ENCODE measurements around the gene YLPM1. TPM values are rescaled to one million over a fixed set of nuclear protein-coding genes. Genes with fewer than 3 reads are reported as not detected.

The YLPM1 gene
- total and polyA plus RNA-seq, 2 experiments from 2014 or later: 39.6 to 50.2 TPM

DNA sequence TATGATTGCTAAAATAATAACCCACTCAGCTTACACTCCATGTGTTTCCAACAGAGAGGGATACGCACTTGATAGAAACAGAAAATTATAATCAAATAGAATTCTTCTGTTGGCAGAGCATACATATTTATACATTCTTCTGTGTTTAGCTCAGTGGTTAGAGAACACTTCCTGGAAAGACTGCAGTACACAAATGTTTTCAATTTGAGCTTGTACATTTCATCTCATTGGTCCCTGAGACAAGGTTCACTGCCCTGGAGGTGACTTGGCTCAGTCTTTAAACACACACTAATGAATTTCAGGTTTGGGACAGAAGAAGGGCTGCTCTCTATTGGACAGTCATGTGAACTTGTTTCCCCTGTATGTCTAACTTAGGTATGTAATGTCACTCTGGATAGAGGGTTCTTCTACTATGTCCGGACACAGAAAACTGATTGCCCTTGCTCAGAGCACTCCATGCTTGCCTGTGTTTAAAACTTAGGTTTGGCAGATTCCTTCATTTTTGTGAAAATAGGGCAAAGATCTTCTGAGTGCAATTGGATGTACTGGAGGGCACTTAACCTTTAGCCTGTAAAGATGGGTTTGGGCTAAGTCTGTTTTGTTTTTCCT lies 89.9 kb downstream of the YLPM1 start:
- TF ChIP-seq, protein P1, sequence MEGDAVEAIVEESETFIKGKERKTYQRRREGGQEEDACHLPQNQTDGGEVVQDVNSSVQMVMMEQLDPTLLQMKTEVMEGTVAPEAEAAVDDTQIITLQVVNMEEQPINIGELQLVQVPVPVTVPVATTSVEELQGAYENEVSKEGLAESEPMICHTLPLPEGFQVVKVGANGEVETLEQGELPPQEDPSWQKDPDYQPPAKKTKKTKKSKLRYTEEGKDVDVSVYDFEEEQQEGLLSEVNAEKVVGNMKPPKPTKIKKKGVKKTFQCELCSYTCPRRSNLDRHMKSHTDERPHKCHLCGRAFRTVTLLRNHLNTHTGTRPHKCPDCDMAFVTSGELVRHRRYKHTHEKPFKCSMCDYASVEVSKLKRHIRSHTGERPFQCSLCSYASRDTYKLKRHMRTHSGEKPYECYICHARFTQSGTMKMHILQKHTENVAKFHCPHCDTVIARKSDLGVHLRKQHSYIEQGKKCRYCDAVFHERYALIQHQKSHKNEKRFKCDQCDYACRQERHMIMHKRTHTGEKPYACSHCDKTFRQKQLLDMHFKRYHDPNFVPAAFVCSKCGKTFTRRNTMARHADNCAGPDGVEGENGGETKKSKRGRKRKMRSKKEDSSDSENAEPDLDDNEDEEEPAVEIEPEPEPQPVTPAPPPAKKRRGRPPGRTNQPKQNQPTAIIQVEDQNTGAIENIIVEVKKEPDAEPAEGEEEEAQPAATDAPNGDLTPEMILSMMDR (IDR thresholded peaks at IDR 0.05; ENCODE audit: low read depth, low read length): no peak
- peak in 1 of 2 donors; percentile 54 for DNase-seq (ENCODE audit: low read depth in 1 of 2, low spot score in 1 of 2)
- no peaks in the 10 kb centered on the region for H3K36me3 ChIP-seq
- H3K27me3 ChIP-seq: no peaks in the 10 kb centered on the region
- no peak overlapping the region for H3K4me3 ChIP-seq
- H3K27ac ChIP-seq: no peak overlapping the region
- H3K9me3 ChIP-seq (ENCODE audit: low read depth): no peaks in the 10 kb centered on the region
- peaks cover 4% of the 10 kb centered on the region for H3K4me1 ChIP-seq (ENCODE audit: low read depth)

DNA sequence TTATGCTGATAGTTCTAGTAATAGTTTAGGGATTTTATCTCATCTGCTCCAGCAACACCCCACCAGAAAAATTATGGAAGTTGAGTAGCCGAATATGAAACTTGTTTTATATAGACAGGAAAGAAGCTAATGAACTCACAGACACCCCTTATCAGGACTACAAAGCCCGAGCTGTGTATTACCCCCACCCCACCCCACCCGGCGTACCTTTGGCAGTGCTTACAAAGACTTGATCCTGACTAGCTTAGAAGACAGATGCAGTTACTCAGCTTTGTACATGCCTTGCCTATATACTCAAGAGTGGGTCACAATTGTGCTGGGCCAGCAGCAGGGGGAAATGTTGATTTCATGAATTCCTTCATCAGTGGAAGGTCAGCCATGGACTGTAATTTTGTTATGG lies 90.5 kb downstream of the YLPM1 start:
- no peaks in the 10 kb centered on the region for H3K36me3 ChIP-seq
- H3K27ac ChIP-seq: no peak overlapping the region
- H3K4me1 ChIP-seq (ENCODE audit: low read depth): peaks cover 4% of the 10 kb centered on the region
- TF ChIP-seq, protein P1 (IDR thresholded peaks at IDR 0.05; ENCODE audit: low read depth, low read length): no peak
- DNase-seq (ENCODE audit: low read depth in 1 of 2, low spot score in 1 of 2): no peak
- H3K9me3 ChIP-seq (ENCODE audit: low read depth): no peaks in the 10 kb centered on the region
- no peaks in the 10 kb centered on the region for H3K27me3 ChIP-seq
- H3K4me3 ChIP-seq: no peak overlapping the region

DNA sequence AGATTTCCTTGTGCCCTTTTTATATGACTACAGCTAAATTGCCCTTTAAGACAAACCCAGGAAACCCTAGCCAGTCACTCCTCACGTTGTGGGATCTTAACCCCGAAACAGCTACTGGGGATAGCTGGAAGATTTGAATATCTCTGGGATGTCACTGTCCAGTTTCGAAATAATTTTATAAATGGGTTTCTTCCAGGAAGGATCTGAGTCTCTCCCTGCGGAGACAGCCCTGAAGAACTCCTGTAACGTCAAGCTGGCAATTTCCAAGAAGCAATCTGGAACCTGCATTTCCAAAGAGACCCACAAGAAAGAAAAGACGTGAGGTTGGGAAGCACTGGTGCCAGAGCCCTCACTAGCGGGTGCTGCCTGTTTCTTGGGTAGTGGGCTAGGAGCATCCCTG lies 91.9 kb downstream of the YLPM1 start:
- H3K27me3 ChIP-seq: no peaks in the 10 kb centered on the region
- no peaks in the 10 kb centered on the region for H3K36me3 ChIP-seq
- H3K4me3 ChIP-seq: no peak overlapping the region
- DNase-seq (ENCODE audit: low read depth in 1 of 2, low spot score in 1 of 2): no peak
- H3K4me1 ChIP-seq (ENCODE audit: low read depth): peaks cover 4% of the 10 kb centered on the region
- TF ChIP-seq, protein P1 (IDR thresholded peaks at IDR 0.05; ENCODE audit: low read depth, low read length): no peak
- H3K9me3 ChIP-seq (ENCODE audit: low read depth): no peaks in the 10 kb centered on the region
- no peak overlapping the region for H3K27ac ChIP-seq

DNA sequence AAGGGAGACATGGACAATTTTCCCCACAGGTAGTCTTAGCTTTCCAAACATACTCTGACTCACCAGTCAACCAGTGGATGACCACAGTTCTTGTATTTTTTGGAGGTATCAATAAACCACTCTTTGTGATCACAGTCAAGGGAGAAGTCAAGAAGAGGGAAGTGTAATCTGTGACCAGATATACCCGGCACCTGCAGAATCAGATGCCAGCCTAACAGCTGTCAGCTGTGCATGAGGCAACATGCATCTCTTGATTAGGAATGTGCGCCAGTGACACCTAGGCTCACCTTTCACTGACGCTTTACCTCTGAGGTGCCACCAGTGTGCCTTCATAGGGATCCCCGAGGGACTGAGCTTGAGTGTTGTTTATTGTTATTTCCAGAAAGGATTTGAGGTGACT lies 92.8 kb downstream of the YLPM1 start:
- H3K9me3 ChIP-seq (ENCODE audit: low read depth): no peaks in the 10 kb centered on the region
- peaks cover 4% of the 10 kb centered on the region for H3K4me1 ChIP-seq (ENCODE audit: low read depth)
- H3K36me3 ChIP-seq: no peaks in the 10 kb centered on the region
- TF ChIP-seq, protein P1 (IDR thresholded peaks at IDR 0.05; ENCODE audit: low read depth, low read length): no peak
- no peak overlapping the region for H3K27ac ChIP-seq
- H3K27me3 ChIP-seq: no peaks in the 10 kb centered on the region
- DNase-seq (ENCODE audit: low read depth in 1 of 2, low spot score in 1 of 2): no peak
- no peak overlapping the region for H3K4me3 ChIP-seq

DNA sequence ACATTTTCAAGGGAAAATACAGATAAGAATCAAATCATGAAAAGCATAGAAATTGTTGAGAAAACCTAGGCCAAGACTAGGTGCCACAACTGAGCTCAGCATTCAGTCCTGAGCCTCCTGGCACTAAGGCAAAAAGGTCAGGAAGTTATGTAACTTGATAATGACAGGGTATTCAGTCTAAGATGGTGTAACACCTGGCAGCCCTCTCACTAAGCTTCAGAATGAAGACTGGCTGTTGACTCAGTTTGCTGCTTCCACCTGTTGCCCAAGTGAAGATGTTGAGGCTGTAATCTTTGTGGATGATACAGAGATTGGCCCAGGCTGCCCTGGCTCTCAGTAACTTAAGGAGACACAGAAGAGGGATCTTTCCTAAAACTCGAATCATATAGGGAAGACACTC lies 93.2 kb downstream of the YLPM1 start:
- no peaks in the 10 kb centered on the region for H3K27me3 ChIP-seq
- H3K27ac ChIP-seq: no peak overlapping the region
- H3K4me1 ChIP-seq (ENCODE audit: low read depth): peaks cover 4% of the 10 kb centered on the region
- DNase-seq (ENCODE audit: low read depth in 1 of 2, low spot score in 1 of 2): no peak
- no peak overlapping the region for H3K4me3 ChIP-seq
- TF ChIP-seq, protein P1 (IDR thresholded peaks at IDR 0.05; ENCODE audit: low read depth, low read length): no peak
- H3K36me3 ChIP-seq: no peaks in the 10 kb centered on the region
- no peaks in the 10 kb centered on the region for H3K9me3 ChIP-seq (ENCODE audit: low read depth)
